ENCODE results near the gene SCD5. TPM values are rescaled to one million over a fixed set of nuclear protein-coding genes. Genes with fewer than 3 reads are reported as not detected.

The SCD5 gene
- total RNA-seq, 1 donor from 2014 or later = 36.6 TPM

DNA sequence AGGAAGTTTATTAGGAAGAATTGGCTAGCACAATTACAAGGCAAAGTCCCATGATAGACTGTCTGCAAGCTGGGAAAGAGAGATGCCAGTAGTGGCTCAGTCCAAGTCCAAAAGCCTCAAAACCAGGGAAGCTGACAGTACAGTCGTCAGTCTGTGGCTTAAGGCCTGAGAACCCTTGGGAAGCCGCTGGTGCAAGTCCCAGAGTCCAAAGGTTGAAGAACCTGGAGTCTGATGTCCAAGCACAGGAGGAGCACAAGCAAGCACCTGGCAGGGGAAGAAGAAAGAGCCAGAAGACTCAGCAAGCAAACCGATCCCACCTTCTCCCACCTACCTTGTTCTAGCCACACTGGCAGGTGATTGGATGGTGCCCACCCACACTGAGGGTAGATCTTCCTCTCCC is 185.5 kb downstream of the SCD5 start:
- no peak overlapping the region for H3K4me3 Mint-ChIP-seq
- no peaks in the 10 kb centered on the region for H3K36me3 Mint-ChIP-seq
- H3K9me3 Mint-ChIP-seq = no peaks in the 10 kb centered on the region
- TF ChIP-seq, protein P1, sequence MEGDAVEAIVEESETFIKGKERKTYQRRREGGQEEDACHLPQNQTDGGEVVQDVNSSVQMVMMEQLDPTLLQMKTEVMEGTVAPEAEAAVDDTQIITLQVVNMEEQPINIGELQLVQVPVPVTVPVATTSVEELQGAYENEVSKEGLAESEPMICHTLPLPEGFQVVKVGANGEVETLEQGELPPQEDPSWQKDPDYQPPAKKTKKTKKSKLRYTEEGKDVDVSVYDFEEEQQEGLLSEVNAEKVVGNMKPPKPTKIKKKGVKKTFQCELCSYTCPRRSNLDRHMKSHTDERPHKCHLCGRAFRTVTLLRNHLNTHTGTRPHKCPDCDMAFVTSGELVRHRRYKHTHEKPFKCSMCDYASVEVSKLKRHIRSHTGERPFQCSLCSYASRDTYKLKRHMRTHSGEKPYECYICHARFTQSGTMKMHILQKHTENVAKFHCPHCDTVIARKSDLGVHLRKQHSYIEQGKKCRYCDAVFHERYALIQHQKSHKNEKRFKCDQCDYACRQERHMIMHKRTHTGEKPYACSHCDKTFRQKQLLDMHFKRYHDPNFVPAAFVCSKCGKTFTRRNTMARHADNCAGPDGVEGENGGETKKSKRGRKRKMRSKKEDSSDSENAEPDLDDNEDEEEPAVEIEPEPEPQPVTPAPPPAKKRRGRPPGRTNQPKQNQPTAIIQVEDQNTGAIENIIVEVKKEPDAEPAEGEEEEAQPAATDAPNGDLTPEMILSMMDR (conservative IDR thresholded peaks at IDR 0.05) = no peak
- peaks cover 26% of the 10 kb centered on the region for H3K27me3 Mint-ChIP-seq
- no peak overlapping the region for H3K27ac Mint-ChIP-seq
- DNase-seq (ENCODE audit: extremely low spot score, unreplicated experiment) = no peak
- peaks cover 7% of the 10 kb centered on the region for H3K4me1 Mint-ChIP-seq (ENCODE audit: unreplicated experiment)

DNA sequence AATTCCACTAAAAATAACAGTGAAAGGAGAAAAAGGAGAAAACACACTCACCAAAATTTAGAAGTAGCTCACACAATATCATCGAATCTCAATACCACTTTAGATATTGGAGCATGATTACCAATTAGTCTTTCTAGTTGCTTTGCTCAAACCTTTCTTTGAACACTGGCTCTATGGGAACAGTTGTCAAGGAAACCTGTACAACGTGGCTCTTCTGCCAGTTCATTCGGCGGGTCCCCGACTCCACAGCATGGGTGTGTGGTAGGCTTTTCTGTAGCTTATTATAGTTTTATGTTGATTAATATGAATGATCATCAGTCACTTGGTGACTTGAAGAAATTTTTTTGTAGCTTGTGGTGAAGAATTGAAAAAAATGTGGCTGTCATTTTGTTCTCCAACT is 186.6 kb downstream of the SCD5 start:
- Mint-ChIP-seq H3K36me3 (no peaks in the 10 kb centered on the region), H3K4me3 (no peak overlapping the region), H3K9me3 (no peaks in the 10 kb centered on the region), H3K27me3 (peaks cover 26% of the 10 kb centered on the region), H3K27ac (no peak overlapping the region), H3K4me1 (ENCODE audit: unreplicated experiment) (peaks cover 7% of the 10 kb centered on the region)
- TF ChIP-seq, protein P1 (conservative IDR thresholded peaks at IDR 0.05) = no peak
- no peak for DNase-seq (ENCODE audit: extremely low spot score, unreplicated experiment)

DNA sequence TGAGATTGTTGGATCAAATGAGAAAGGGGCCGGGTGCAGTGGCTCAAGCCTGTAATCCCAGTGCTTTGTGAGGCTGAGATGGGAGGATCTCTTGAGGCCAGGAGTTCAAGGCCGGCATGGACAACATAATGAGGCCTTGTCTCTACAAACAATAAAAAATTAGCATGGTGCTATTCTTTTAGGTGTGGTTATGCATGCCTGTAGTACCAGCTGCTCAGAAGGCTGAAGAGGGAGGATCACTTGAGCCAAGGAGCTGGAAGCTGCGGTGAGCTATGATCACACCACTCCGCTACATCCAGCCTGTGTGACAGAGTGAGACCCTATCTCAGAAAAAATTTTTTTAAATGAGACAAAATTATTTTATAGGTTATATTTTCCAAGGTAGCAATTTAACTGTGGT is 187.1 kb downstream of the SCD5 start:
- Mint-ChIP-seq H3K27me3 (peaks cover 26% of the 10 kb centered on the region), H3K36me3 (no peaks in the 10 kb centered on the region), H3K4me1 (ENCODE audit: unreplicated experiment) (peaks cover 7% of the 10 kb centered on the region), H3K9me3 (no peaks in the 10 kb centered on the region), H3K4me3 (no peak overlapping the region), H3K27ac (no peak overlapping the region)
- DNase-seq (ENCODE audit: extremely low spot score, unreplicated experiment) = no peak
- TF ChIP-seq, protein P1 (conservative IDR thresholded peaks at IDR 0.05) = no peak

DNA sequence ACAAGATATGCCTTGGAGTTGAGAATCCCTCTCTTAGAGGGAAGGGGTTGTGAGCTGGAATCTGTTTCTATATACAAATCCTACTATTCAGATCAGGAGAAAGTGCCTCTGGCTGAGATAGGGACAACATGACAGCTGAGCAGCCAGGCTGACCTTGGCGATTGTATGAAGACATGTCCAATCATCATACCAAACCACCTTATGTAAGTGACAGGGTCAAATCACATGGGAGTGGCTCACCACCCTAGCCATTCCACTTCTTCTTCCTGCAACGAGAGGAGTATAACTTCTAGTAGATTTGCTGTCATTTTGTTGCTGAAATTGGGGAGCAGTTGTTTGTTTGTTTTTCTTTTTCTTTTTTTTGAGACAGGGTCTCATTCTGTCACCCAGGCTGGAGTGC is 188.6 kb downstream of the SCD5 start:
- TF ChIP-seq, protein P1 (conservative IDR thresholded peaks at IDR 0.05) = no peak
- H3K27ac Mint-ChIP-seq = no peak overlapping the region
- no peak overlapping the region for H3K4me3 Mint-ChIP-seq
- peaks cover 7% of the 10 kb centered on the region for H3K4me1 Mint-ChIP-seq (ENCODE audit: unreplicated experiment)
- DNase-seq (ENCODE audit: extremely low spot score, unreplicated experiment) = no peak
- H3K27me3 Mint-ChIP-seq = peaks cover 32% of the 10 kb centered on the region
- H3K36me3 Mint-ChIP-seq = no peaks in the 10 kb centered on the region
- H3K9me3 Mint-ChIP-seq = no peaks in the 10 kb centered on the region

DNA sequence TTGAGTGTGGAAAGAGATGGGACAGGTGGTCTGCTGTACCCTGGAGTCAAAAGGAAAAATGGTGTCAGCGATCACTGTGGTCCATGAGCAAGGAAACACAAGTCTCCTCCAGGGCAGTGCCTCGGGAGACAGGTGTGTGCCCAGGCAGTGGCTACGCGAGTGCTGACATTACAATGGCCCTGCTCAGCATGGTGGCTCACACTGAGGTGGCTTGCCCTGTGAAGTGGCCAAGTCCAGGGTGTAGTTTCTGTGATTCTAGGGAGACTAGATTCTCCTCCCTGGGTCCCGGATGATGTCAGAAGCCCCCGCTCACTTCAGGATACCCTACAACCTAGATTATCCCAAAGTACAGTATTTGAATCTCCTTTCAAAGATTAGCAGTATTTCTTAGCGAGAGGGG is 192.0 kb downstream of the SCD5 start:
- H3K9me3 Mint-ChIP-seq = no peaks in the 10 kb centered on the region
- H3K27me3 Mint-ChIP-seq = peaks cover 24% of the 10 kb centered on the region
- no peak for DNase-seq (ENCODE audit: extremely low spot score, unreplicated experiment)
- no peak overlapping the region for H3K4me3 Mint-ChIP-seq
- H3K4me1 Mint-ChIP-seq (ENCODE audit: unreplicated experiment) = peaks cover 3% of the 10 kb centered on the region
- no peaks in the 10 kb centered on the region for H3K36me3 Mint-ChIP-seq
- H3K27ac Mint-ChIP-seq = no peak overlapping the region
- TF ChIP-seq, protein P1 (conservative IDR thresholded peaks at IDR 0.05) = no peak

DNA sequence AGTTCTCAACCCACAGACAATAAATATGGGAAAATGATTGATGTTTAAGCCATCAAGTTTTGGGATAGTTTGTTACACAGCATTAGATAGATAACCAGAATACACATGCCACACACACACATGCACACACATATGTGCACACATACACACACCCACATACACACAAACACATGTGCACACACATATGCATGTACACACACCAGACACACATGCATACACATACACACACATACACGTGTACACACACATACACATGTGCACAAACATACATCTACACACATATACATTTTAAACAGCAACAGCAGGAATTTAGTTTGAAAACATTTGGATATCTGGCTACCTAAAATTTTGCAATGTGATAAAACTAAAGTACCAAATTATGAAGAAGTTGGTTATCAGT is 194.1 kb downstream of the SCD5 start:
- no peaks in the 10 kb centered on the region for H3K36me3 Mint-ChIP-seq
- H3K4me3 Mint-ChIP-seq = no peak overlapping the region
- DNase-seq (ENCODE audit: extremely low spot score, unreplicated experiment) = no peak
- no peaks in the 10 kb centered on the region for H3K9me3 Mint-ChIP-seq
- H3K4me1 Mint-ChIP-seq (ENCODE audit: unreplicated experiment) = no peaks in the 10 kb centered on the region
- H3K27me3 Mint-ChIP-seq = peaks cover 19% of the 10 kb centered on the region
- TF ChIP-seq, protein P1 (conservative IDR thresholded peaks at IDR 0.05) = no peak
- H3K27ac Mint-ChIP-seq = no peak overlapping the region

Measured in type B pancreatic cell (in vitro differentiated cells).